Measurements from ENCODE around the gene IGSF3.

The IGSF3 gene

GRCh38 chr1:116704278-116704677 lies 36.7 kb upstream of the IGSF3 start:
- H3K36me3 ChIP-seq (ENCODE audit: insufficient read depth, low read length): no peaks in the 10 kb centered on the region
- WGBS: 98% methylated on average over 3 of the region's 3 CpGs
- H3K4me1 ChIP-seq (ENCODE audit: insufficient read depth, low read length): no peaks in the 10 kb centered on the region
- H3K27ac ChIP-seq (ENCODE audit: low read depth, low read length): no peak overlapping the region
- H3K27me3 ChIP-seq (ENCODE audit: insufficient read depth, low read length): no peaks in the 10 kb centered on the region
- peaks cover 10% of the 10 kb centered on the region for H3K9me3 ChIP-seq (ENCODE audit: insufficient read depth, low read depth, low read length)
- H3K9ac ChIP-seq (ENCODE audit: low read depth, low read length): no peak overlapping the region
- H3K4me3 ChIP-seq (ENCODE audit: low read length): no peak overlapping the region

GRCh38 chr1:116699605-116700004 lies 32.1 kb upstream of the IGSF3 start:
- peaks cover 15% of the 10 kb centered on the region for H3K4me1 ChIP-seq (ENCODE audit: insufficient read depth, low read length)
- no peak overlapping the region for H3K4me3 ChIP-seq (ENCODE audit: low read length)
- H3K27me3 ChIP-seq (ENCODE audit: insufficient read depth, low read length): no peaks in the 10 kb centered on the region
- no peak overlapping the region for H3K27ac ChIP-seq (ENCODE audit: low read depth, low read length)
- no peaks in the 10 kb centered on the region for H3K36me3 ChIP-seq (ENCODE audit: insufficient read depth, low read length)
- no peak overlapping the region for H3K9ac ChIP-seq (ENCODE audit: low read depth, low read length)
- no peaks in the 10 kb centered on the region; the same call in 1 of the 2 replicates for H3K9me3 ChIP-seq (ENCODE audit: insufficient read depth, low read depth, low read length)

- H3K27ac ChIP-seq (ENCODE audit: low read depth, low read length): no peak overlapping the region
Measured at GRCh38 chr1:116698244-116698595, 30.7 kb upstream of the IGSF3 start.

GRCh38 chr1:116697548-116698243 lies 30.2 kb upstream of the IGSF3 start:
- H3K4me3 ChIP-seq (ENCODE audit: low read length): no peak overlapping the region
- H3K9ac ChIP-seq (ENCODE audit: low read depth, low read length): no peak overlapping the region
- no peak overlapping the region for H3K27ac ChIP-seq (ENCODE audit: low read depth, low read length)
- no peaks in the 10 kb centered on the region for H3K36me3 ChIP-seq (ENCODE audit: insufficient read depth, low read length)
- 88% methylated on average over 4 of the region's 4 CpGs for WGBS
- no peaks in the 10 kb centered on the region for H3K27me3 ChIP-seq (ENCODE audit: insufficient read depth, low read length)
- peaks cover 15% of the 10 kb centered on the region for H3K4me1 ChIP-seq (ENCODE audit: insufficient read depth, low read length)
- no peaks in the 10 kb centered on the region for H3K9me3 ChIP-seq (ENCODE audit: insufficient read depth, low read depth, low read length)

More at GRCh38 chr1:116698244-116698595, 30.7 kb upstream of the IGSF3 start:
- Histone ChIP-seq H3K9ac (ENCODE audit: low read depth, low read length) (no peak overlapping the region), H3K36me3 (ENCODE audit: insufficient read depth, low read length) (no peaks in the 10 kb centered on the region), H3K27me3 (ENCODE audit: insufficient read depth, low read length) (no peaks in the 10 kb centered on the region), H3K4me1 (ENCODE audit: insufficient read depth, low read length) (peaks cover 15% of the 10 kb centered on the region), H3K9me3 (ENCODE audit: insufficient read depth, low read depth, low read length) (no peaks in the 10 kb centered on the region; the same call in 1 of the 2 replicates), H3K4me3 (ENCODE audit: low read length) (no peak overlapping the region)
- WGBS: 85% methylated on average over 2 of the region's 2 CpGs

- peaks cover 15% of the 10 kb centered on the region for H3K4me1 ChIP-seq (ENCODE audit: insufficient read depth, low read length)
- H3K4me3 ChIP-seq (ENCODE audit: low read length): no peak overlapping the region
- H3K9me3 ChIP-seq (ENCODE audit: insufficient read depth, low read depth, low read length): no peaks in the 10 kb centered on the region
- H3K9ac ChIP-seq (ENCODE audit: low read depth, low read length): no peak overlapping the region
- no peak overlapping the region for H3K27ac ChIP-seq (ENCODE audit: low read depth, low read length)
- no peaks in the 10 kb centered on the region for H3K36me3 ChIP-seq (ENCODE audit: insufficient read depth, low read length)
- WGBS: 91% methylated on average over 3 of the region's 3 CpGs
- H3K27me3 ChIP-seq (ENCODE audit: insufficient read depth, low read length): no peaks in the 10 kb centered on the region
Measured at GRCh38 chr1:116694524-116694923, 27.0 kb upstream of the IGSF3 start.

- Histone ChIP-seq H3K4me3 (ENCODE audit: low read length) (no peak overlapping the region), H3K36me3 (ENCODE audit: insufficient read depth, low read length) (no peaks in the 10 kb centered on the region), H3K9me3 (ENCODE audit: insufficient read depth, low read depth, low read length) (no peaks in the 10 kb centered on the region), H3K27me3 (ENCODE audit: insufficient read depth, low read length) (no peaks in the 10 kb centered on the region), H3K27ac (ENCODE audit: low read depth, low read length) (no peak overlapping the region), H3K9ac (ENCODE audit: low read depth, low read length) (no peak overlapping the region), H3K4me1 (ENCODE audit: insufficient read depth, low read length) (peaks cover 15% of the 10 kb centered on the region)
- 97% methylated on average over 5 of the region's 5 CpGs for WGBS
Measured at GRCh38 chr1:116693759-116694480, 26.4 kb upstream of the IGSF3 start.

- Histone ChIP-seq H3K4me3 (ENCODE audit: low read length) (no peak overlapping the region), H3K9ac (ENCODE audit: low read depth, low read length) (no peak overlapping the region), H3K27me3 (ENCODE audit: insufficient read depth, low read length) (no peaks in the 10 kb centered on the region), H3K27ac (ENCODE audit: low read depth, low read length) (no peak overlapping the region), H3K36me3 (ENCODE audit: insufficient read depth, low read length) (no peaks in the 10 kb centered on the region), H3K4me1 (ENCODE audit: insufficient read depth, low read length) (peaks cover 15% of the 10 kb centered on the region), H3K9me3 (ENCODE audit: insufficient read depth, low read depth, low read length) (no peaks in the 10 kb centered on the region)
- WGBS: 93% methylated on average over 3 of the region's 3 CpGs
Measured at GRCh38 chr1:116692879-116693278, 25.3 kb upstream of the IGSF3 start.

- Histone ChIP-seq H3K4me3 (ENCODE audit: low read length) (no peak overlapping the region), H3K36me3 (ENCODE audit: insufficient read depth, low read length) (no peaks in the 10 kb centered on the region)
Measured at GRCh38 chr1:116690849-116691406, 23.4 kb upstream of the IGSF3 start.

GRCh38 chr1:116690396-116690848 lies 22.9 kb upstream of the IGSF3 start:
- peaks cover 7% of the 10 kb centered on the region for H3K4me1 ChIP-seq (ENCODE audit: insufficient read depth, low read length)
- WGBS: 73% methylated on average over 2 of the region's 2 CpGs
- no peaks in the 10 kb centered on the region for H3K9me3 ChIP-seq (ENCODE audit: insufficient read depth, low read depth, low read length)
- H3K27ac ChIP-seq (ENCODE audit: low read depth, low read length): no peak overlapping the region
- H3K9ac ChIP-seq (ENCODE audit: low read depth, low read length): no peak overlapping the region
- H3K4me3 ChIP-seq (ENCODE audit: low read length): no peak overlapping the region
- H3K36me3 ChIP-seq (ENCODE audit: insufficient read depth, low read length): no peaks in the 10 kb centered on the region
- H3K27me3 ChIP-seq (ENCODE audit: insufficient read depth, low read length): no peaks in the 10 kb centered on the region

More at GRCh38 chr1:116690849-116691406, 23.4 kb upstream of the IGSF3 start:
- WGBS: 56% methylated on average over 2 of the region's 3 CpGs
- no peak overlapping the region for H3K27ac ChIP-seq (ENCODE audit: low read depth, low read length)
- H3K27me3 ChIP-seq (ENCODE audit: insufficient read depth, low read length): no peaks in the 10 kb centered on the region
- H3K9ac ChIP-seq (ENCODE audit: low read depth, low read length): no peak overlapping the region
- peaks cover 7% of the 10 kb centered on the region for H3K4me1 ChIP-seq (ENCODE audit: insufficient read depth, low read length)
- no peaks in the 10 kb centered on the region for H3K9me3 ChIP-seq (ENCODE audit: insufficient read depth, low read depth, low read length)

GRCh38 chr1:116686723-116687352 lies 19.3 kb upstream of the IGSF3 start:
- no peaks in the 10 kb centered on the region for H3K36me3 ChIP-seq (ENCODE audit: insufficient read depth, low read length)
- H3K4me3 ChIP-seq (ENCODE audit: low read length): no peak overlapping the region
- 0 out of 2 replicates have a peak overlapping the region, but pooled peaks have one; percentile 5 for H3K27ac ChIP-seq (ENCODE audit: low read depth, low read length)
- 81% methylated on average over 4 of the region's 4 CpGs for WGBS
- H3K4me1 ChIP-seq (ENCODE audit: insufficient read depth, low read length): peaks cover 7% of the 10 kb centered on the region
- H3K9me3 ChIP-seq (ENCODE audit: insufficient read depth, low read depth, low read length): no peaks in the 10 kb centered on the region
- H3K9ac ChIP-seq (ENCODE audit: low read depth, low read length): no peak overlapping the region
- no peaks in the 10 kb centered on the region for H3K27me3 ChIP-seq (ENCODE audit: insufficient read depth, low read length)

- Histone ChIP-seq H3K9ac (ENCODE audit: low read depth, low read length) (no peak overlapping the region), H3K27me3 (ENCODE audit: insufficient read depth, low read length) (no peaks in the 10 kb centered on the region), H3K4me1 (ENCODE audit: insufficient read depth, low read length) (peaks cover 7% of the 10 kb centered on the region), H3K9me3 (ENCODE audit: insufficient read depth, low read depth, low read length) (no peaks in the 10 kb centered on the region), H3K36me3 (ENCODE audit: insufficient read depth, low read length) (no peaks in the 10 kb centered on the region), H3K4me3 (ENCODE audit: low read length) (no peak overlapping the region), H3K27ac (ENCODE audit: low read depth, low read length) (no peak overlapping the region)
- 91% methylated on average over 6 of the region's 7 CpGs for WGBS
Measured at GRCh38 chr1:116686175-116686574, 18.6 kb upstream of the IGSF3 start.
